Central memory CD8-positive, alpha-beta T cell (primary cell): Measurements from ENCODE around the gene TENM3.

Experiments used
- ATAC-seq: fragments of 150-1000 bp; cut with Tn5 transposase; replicated peaks from 2 replicates; pipeline ENCODE4 v1.10.0; 2022; ENCODE audit warnings: mild to moderate bottlenecking, moderate FRiP score, moderate number of reproducible peaks; ENCODE audit not compliant: poor library complexity, severe bottlenecking; ENCODE audit errors: extremely low read depth
- DNase-seq, 2 donors: peaks; one replicate each; pipeline ENCODE4 v3.0.0; 2021; ENCODE audit warnings: low spot score in 2 of 2
- H3K27ac Mint-ChIP-seq: one replicate; pipeline ENCODE4 v1.8.0; 2022; ENCODE audit warnings: low read depth, mild to moderate bottlenecking, moderate library complexity, mixed read lengths
- H3K27me3 Mint-ChIP-seq: one replicate; pipeline ENCODE4 v1.8.0; 2022; ENCODE audit warnings: mixed read lengths
- H3K36me3 Mint-ChIP-seq: one replicate; pipeline ENCODE4 v1.8.0; 2022; ENCODE audit warnings: mild to moderate bottlenecking, moderate library complexity, mixed read lengths; ENCODE audit not compliant: insufficient read depth
- H3K4me1 Mint-ChIP-seq: one replicate; pipeline ENCODE4 v1.8.0; 2022; ENCODE audit warnings: mixed read lengths
- H3K4me3 Mint-ChIP-seq: one replicate; pipeline ENCODE4 v1.8.0; 2022; ENCODE audit warnings: mild to moderate bottlenecking, moderate library complexity, mixed read lengths
- H3K9me3 Mint-ChIP-seq: one replicate; pipeline ENCODE4 v1.8.0; 2022; ENCODE audit warnings: mixed read lengths

Gene TENM3

GRCh38 chr4:182600856-182601255, 357.7 kb downstream of the TENM3 start:
- Mint-ChIP-seq H3K27me3 (no peaks in the 10 kb centered on the region), H3K4me1 (no peaks in the 10 kb centered on the region), H3K9me3 (no peaks in the 10 kb centered on the region), H3K36me3 (no peaks in the 10 kb centered on the region), H3K4me3 (no peak overlapping the region), H3K27ac (no peak overlapping the region)
- no peak for ATAC-seq
- no peak for DNase-seq

- Mint-ChIP-seq H3K9me3 (no peaks in the 10 kb centered on the region), H3K4me1 (no peaks in the 10 kb centered on the region), H3K4me3 (no peak overlapping the region), H3K27me3 (no peaks in the 10 kb centered on the region), H3K27ac (no peak overlapping the region), H3K36me3 (no peaks in the 10 kb centered on the region)
- ATAC-seq = no peak
- no peak for DNase-seq
Measured at GRCh38 chr4:182604161-182604622, 361.0 kb downstream of the TENM3 start.

GRCh38 chr4:182604953-182605352, 361.8 kb downstream of the TENM3 start:
- ATAC-seq = no peak

GRCh38 chr4:182608525-182608924, 365.3 kb downstream of the TENM3 start:
- no peak overlapping the region for H3K27ac Mint-ChIP-seq
- no peak for ATAC-seq
- no peaks in the 10 kb centered on the region for H3K4me1 Mint-ChIP-seq
- no peaks in the 10 kb centered on the region for H3K9me3 Mint-ChIP-seq
- no peaks in the 10 kb centered on the region for H3K27me3 Mint-ChIP-seq
- H3K4me3 Mint-ChIP-seq = no peak overlapping the region
- H3K36me3 Mint-ChIP-seq = no peaks in the 10 kb centered on the region
- no peak for DNase-seq

More at GRCh38 chr4:182604953-182605352, 361.8 kb downstream of the TENM3 start:
- DNase-seq = no peak
- Mint-ChIP-seq H3K4me3 (no peak overlapping the region), H3K27ac (no peak overlapping the region), H3K4me1 (no peaks in the 10 kb centered on the region), H3K36me3 (no peaks in the 10 kb centered on the region), H3K9me3 (no peaks in the 10 kb centered on the region), H3K27me3 (no peaks in the 10 kb centered on the region)

- Mint-ChIP-seq H3K36me3 (peaks cover 1% of the 10 kb centered on the region), H3K4me3 (no peak overlapping the region), H3K27ac (no peak overlapping the region), H3K4me1 (no peaks in the 10 kb centered on the region), H3K27me3 (peaks cover 17% of the 10 kb centered on the region), H3K9me3 (no peaks in the 10 kb centered on the region)
- ATAC-seq (no peak), DNase-seq (no peak)
Measured at GRCh38 chr4:182616476-182616875, 373.3 kb downstream of the TENM3 start.

- Mint-ChIP-seq H3K27me3 (peaks cover 29% of the 10 kb centered on the region), H3K4me3 (no peak overlapping the region), H3K27ac (no peak overlapping the region), H3K4me1 (no peaks in the 10 kb centered on the region), H3K36me3 (peaks cover 1% of the 10 kb centered on the region), H3K9me3 (no peaks in the 10 kb centered on the region)
- ATAC-seq (no peak), DNase-seq (no peak)
Measured at GRCh38 chr4:182619660-182620059, 376.5 kb downstream of the TENM3 start.

GRCh38 chr4:182620111-182620980, 377.1 kb downstream of the TENM3 start:
- Mint-ChIP-seq H3K4me1 (no peaks in the 10 kb centered on the region), H3K4me3 (no peak overlapping the region), H3K9me3 (no peaks in the 10 kb centered on the region), H3K27me3 (peaks cover 28% of the 10 kb centered on the region), H3K27ac (no peak overlapping the region), H3K36me3 (peaks cover 1% of the 10 kb centered on the region)
- DNase-seq = no peak
- no peak for ATAC-seq

- DNase-seq (no peak), ATAC-seq (no peak)
- Mint-ChIP-seq H3K36me3 (no peaks in the 10 kb centered on the region), H3K27me3 (peaks cover 26% of the 10 kb centered on the region), H3K9me3 (no peaks in the 10 kb centered on the region), H3K27ac (no peak overlapping the region), H3K4me1 (no peaks in the 10 kb centered on the region), H3K4me3 (no peak overlapping the region)
Measured at GRCh38 chr4:182624281-182624680, 381.1 kb downstream of the TENM3 start.

- no peaks in the 10 kb centered on the region for H3K4me1 Mint-ChIP-seq
- H3K36me3 Mint-ChIP-seq = no peaks in the 10 kb centered on the region
- no peak for DNase-seq
- H3K4me3 Mint-ChIP-seq = no peak overlapping the region
- ATAC-seq = no peak
- H3K27ac Mint-ChIP-seq = no peak overlapping the region
- no peaks in the 10 kb centered on the region for H3K9me3 Mint-ChIP-seq
- H3K27me3 Mint-ChIP-seq = peaks cover 35% of the 10 kb centered on the region
Measured at GRCh38 chr4:182625193-182625592, 382.0 kb downstream of the TENM3 start.

GRCh38 chr4:182627996-182628395, 384.8 kb downstream of the TENM3 start:
- Mint-ChIP-seq H3K4me1 (no peaks in the 10 kb centered on the region), H3K36me3 (no peaks in the 10 kb centered on the region), H3K9me3 (no peaks in the 10 kb centered on the region), H3K27me3 (peaks cover 38% of the 10 kb centered on the region), H3K4me3 (no peak overlapping the region), H3K27ac (no peak overlapping the region)
- DNase-seq (no peak), ATAC-seq (no peak)

- DNase-seq = no peak
- Mint-ChIP-seq H3K4me3 (no peak overlapping the region), H3K27me3 (peaks cover 36% of the 10 kb centered on the region), H3K27ac (no peak overlapping the region), H3K36me3 (no peaks in the 10 kb centered on the region), H3K9me3 (no peaks in the 10 kb centered on the region), H3K4me1 (no peaks in the 10 kb centered on the region)
- no peak for ATAC-seq
Measured at GRCh38 chr4:182628544-182628943, 385.3 kb downstream of the TENM3 start.

- Mint-ChIP-seq H3K9me3 (no peaks in the 10 kb centered on the region), H3K4me1 (no peaks in the 10 kb centered on the region), H3K4me3 (no peak overlapping the region), H3K27ac (no peak overlapping the region), H3K36me3 (no peaks in the 10 kb centered on the region), H3K27me3 (peaks cover 30% of the 10 kb centered on the region)
- ATAC-seq = no peak
- no peak for DNase-seq
Measured at GRCh38 chr4:182629096-182629495, 385.9 kb downstream of the TENM3 start.

- Mint-ChIP-seq H3K27me3 (no peaks in the 10 kb centered on the region), H3K27ac (no peak overlapping the region), H3K4me3 (no peak overlapping the region), H3K4me1 (no peaks in the 10 kb centered on the region), H3K36me3 (no peaks in the 10 kb centered on the region), H3K9me3 (peaks cover 6% of the 10 kb centered on the region)
- no peak for DNase-seq
- no peak for ATAC-seq
Measured at GRCh38 chr4:182640491-182640890, 397.3 kb downstream of the TENM3 start.
